ENCODE results near the gene RYR3. TPM values are rescaled to one million over a fixed set of nuclear protein-coding genes. Genes with fewer than 3 reads are reported as not detected.

Gene RYR3
- total RNA-seq, 2 donors from 2014 or later = 9.7 to 9.9 TPM

GRCh38 chr15:33710748-33711147, 400.0 kb downstream of the RYR3 start:
- DNase-seq (ENCODE audit: low spot score) = no peak
- intact Hi-C loops (cut with DNase I) = no loop called here

GRCh38 chr15:33716025-33716424, 405.3 kb downstream of the RYR3 start:
- intact Hi-C loops (cut with DNase I) = no loop called here
- DNase-seq (ENCODE audit: low spot score) = no peak

DNA sequence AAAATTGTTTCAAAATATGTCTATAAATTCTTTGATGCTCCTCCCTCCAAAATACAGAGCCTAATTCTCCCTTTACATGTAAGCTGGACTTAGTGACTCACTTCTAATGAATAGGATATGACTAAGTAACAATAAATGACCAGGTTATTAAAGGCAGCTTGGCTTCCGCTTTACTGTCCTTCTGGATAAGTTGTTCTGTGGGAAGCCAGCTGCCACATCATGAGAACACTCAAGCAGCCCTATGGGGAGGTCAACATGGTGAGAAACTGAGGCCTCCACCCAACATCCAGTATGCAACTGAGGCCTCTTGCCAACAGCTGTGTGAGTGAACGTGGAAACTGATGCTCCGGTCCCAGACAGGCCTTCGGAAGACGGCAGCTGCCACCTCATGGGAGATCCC, 410.2 kb downstream of the RYR3 start:
- intact Hi-C loops (cut with DNase I) = no loop called here
- no peak for DNase-seq (ENCODE audit: low spot score)

GRCh38 chr15:33722005-33722672, 411.4 kb downstream of the RYR3 start:
- DNase-seq (ENCODE audit: low spot score) = no peak
- intact Hi-C loops (cut with DNase I) = no loop called here

DNA sequence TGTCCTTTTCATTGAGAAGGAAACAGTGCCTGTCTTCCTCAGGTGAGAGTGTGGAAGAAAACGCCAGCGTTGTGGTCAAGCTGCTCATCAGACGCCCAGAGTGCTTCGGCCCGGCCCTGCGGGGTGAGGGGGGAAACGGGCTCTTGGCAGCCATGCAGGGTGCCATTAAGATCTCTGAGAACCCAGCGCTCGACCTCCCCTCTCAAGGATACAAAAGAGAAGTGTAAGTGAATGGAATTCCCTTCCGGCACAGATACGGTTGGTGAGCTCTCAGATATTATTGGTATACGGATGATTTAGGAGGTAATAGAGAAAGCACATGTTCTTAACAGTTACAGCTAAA, 411.9 kb downstream of the RYR3 start:
- intact Hi-C loops (cut with DNase I) = no loop called here
- DNase-seq (ENCODE audit: low spot score) = no peak

- intact Hi-C loops (cut with DNase I) = no loop called here
- no peak for DNase-seq (ENCODE audit: low spot score)
Measured at GRCh38 chr15:33724321-33725036, 413.7 kb downstream of the RYR3 start.

DNA sequence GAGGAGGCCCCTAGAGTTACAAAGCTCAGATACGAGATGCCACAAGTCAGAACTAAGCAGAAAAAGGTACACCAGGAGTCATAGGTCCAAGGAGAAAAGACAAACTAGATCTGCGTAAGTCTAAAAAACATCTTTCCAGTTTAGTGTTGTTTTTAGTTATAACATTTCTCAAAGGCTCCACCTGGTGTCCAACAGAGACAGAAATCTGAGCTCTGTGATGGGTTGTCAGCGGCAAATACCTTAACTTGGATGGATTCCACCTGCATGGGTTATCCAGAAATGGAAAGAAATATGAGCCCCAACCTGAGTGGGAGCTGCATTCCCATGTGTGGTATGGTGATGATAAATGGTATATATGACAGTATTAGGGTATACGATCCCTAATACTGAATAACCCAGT, 418.9 kb downstream of the RYR3 start:
- no peak for DNase-seq (ENCODE audit: low spot score)
- intact Hi-C loops (cut with DNase I) = no loop called here

DNA sequence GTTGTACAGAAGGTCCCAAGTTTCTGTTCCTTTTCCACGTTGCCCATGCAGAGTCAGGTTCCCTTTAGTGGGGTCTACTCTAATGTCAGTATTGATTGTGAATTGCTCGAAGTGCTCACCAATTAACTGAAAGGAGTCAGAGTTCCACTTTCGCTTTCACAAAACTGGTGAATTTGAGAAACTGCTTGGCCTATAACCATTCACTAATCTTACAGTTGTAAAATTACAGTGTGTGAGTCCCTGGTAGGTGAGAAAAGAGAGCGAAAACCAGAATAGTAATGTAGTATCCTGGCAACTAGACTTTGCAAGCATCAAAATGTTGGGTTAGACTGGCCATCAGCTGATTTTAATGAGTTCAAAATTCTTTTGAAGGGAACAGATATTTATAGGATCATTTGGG, 420.0 kb downstream of the RYR3 start:
- intact Hi-C loops (cut with DNase I) = no loop called here
- no peak for DNase-seq (ENCODE audit: low spot score)

GRCh38 chr15:33735143-33735542, 424.4 kb downstream of the RYR3 start:
- no peak for DNase-seq (ENCODE audit: low spot score)
- intact Hi-C loops (cut with DNase I) = no loop called here

GRCh38 chr15:33735637-33736247, 425.0 kb downstream of the RYR3 start:
- no peak for DNase-seq (ENCODE audit: low spot score)
- intact Hi-C loops (cut with DNase I) = no loop called here

DNA sequence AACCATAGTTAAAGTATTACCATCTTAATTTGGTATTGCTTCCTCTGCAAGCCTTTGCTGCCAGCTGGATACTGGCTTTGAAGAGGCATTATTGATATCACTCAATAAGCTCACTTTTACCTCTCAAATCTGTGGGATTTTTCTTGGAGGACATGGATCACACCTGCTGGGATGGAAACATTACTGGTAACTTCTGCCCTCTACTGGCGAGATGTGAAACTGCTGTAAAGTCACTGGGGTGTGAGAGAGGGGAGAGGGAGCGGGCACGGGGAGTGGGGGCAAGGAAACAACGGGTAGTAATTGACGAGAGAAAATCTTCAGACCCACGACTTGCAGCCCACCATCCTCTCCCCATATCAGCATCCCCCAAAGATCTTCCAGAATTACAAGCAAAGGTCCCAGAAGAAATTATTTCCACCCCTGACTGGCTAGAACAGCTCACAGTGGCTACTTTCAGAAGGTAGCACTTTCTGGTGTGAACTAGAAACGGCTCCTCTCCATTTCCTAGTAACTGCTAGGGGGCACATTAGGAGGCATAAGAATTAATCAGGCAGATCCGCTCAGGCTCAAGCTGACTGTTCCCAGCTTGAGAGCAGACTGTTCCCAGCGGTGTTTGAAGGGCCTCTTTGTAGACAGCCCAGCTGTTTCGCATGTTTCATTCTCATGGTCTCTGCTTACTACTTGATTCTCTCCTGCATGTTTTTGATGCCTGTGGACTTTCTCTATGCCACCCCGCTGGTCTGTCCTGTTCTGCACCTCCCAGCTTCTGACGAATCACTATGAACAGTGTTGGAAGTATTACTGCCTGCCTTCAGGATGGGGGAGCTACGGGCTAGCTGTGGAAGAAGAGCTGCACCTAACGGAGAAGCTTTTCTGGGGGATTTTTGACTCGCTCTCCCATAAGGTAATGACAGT, 427.2 kb downstream of the RYR3 start:
- intact Hi-C loops (cut with DNase I) = no loop called here
- no peak for DNase-seq (ENCODE audit: low spot score)

DNA sequence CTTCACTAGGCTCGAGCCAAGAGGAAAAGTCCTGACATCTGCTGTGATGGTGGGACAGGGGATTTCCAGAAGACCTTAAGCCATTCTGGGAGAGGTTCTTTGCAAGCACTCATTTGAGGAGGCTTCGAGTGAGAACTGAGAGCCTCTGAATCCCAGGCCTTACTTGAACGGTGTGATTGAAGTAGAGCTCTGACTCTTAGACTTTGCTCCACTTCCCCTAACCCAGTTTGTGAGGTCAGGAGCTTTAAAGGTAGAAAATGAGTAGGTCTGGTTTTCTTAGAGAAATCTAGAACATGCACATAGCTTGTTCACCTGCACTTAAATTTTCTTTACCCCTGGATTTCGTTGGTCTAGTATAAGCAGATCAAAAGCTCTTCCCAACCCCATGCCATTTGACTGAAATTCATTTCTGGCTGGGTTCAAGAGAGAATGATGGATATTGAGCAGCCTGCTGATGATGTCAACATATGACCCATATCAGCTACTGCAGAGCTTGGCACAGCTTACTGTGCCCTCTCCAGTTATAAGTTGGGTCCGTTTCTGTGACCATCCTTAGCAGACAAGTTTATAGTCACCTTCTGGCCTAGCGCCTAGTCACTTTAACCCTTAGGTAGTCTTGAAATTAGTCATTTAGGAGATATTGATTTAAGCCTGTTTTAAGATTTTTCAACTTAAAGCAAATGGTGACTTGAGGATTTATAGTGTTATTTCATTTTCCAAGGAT, 428.3 kb downstream of the RYR3 start:
- intact Hi-C loops (cut with DNase I) = no loop called here
- no peak for DNase-seq (ENCODE audit: low spot score)

- DNase-seq (ENCODE audit: low spot score) = no peak
- intact Hi-C loops (cut with DNase I) = no loop called here
Measured at GRCh38 chr15:33742306-33742705, 431.5 kb downstream of the RYR3 start.

- intact Hi-C loops (cut with DNase I) = no loop called here
- no peak for DNase-seq (ENCODE audit: low spot score)
Measured at GRCh38 chr15:33742800-33743199, 432.0 kb downstream of the RYR3 start.

GRCh38 chr15:33746203-33746602, 435.4 kb downstream of the RYR3 start:
- no peak for DNase-seq (ENCODE audit: low spot score)
- intact Hi-C loops (cut with DNase I) = no loop called here

DNA sequence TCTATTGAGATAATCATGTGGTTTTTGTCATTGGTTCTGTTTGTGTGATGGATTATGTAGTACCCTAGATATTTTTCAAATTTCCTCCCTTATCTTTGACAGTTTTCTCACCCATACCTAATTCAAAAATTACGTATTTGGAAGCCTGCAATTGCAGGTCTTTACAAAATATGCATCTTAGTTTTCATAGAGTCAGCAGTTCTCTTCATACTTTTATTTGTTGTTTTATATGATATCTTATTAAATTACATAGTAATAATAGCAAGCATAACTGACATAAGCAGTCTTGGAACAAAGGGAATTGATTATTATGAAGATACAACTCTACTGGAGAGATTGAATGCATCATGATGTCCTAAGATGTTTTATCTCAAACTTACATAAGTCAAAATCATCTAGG, 442.2 kb downstream of the RYR3 start:
- intact Hi-C loops (cut with DNase I) = no loop called here
- no peak for DNase-seq (ENCODE audit: low spot score)

DNA sequence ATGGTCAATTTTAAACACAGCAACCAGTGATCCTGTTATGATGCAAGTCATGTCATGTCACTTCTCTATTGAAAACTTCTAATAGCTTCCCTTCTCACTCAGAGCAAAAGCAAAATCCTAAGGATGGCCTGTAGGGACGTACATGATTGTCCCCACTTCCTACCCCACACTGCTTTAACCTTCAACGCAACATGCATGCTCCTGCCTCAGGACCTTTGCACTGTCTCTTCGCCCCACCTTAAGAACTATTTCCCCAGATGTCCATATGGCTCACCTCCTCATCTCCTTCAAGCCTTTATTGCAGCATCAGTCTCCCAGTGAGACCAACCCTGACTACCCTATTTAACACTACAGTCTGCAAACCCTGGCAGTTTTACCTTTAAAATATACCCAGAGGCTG, 443.5 kb downstream of the RYR3 start:
- intact Hi-C loops (cut with DNase I) = no loop called here
- no peak for DNase-seq (ENCODE audit: low spot score)

GRCh38 chr15:33756961-33757360, 446.2 kb downstream of the RYR3 start:
- intact Hi-C loops (cut with DNase I) = no loop called here
- DNase-seq (ENCODE audit: low spot score) = no peak

DNA sequence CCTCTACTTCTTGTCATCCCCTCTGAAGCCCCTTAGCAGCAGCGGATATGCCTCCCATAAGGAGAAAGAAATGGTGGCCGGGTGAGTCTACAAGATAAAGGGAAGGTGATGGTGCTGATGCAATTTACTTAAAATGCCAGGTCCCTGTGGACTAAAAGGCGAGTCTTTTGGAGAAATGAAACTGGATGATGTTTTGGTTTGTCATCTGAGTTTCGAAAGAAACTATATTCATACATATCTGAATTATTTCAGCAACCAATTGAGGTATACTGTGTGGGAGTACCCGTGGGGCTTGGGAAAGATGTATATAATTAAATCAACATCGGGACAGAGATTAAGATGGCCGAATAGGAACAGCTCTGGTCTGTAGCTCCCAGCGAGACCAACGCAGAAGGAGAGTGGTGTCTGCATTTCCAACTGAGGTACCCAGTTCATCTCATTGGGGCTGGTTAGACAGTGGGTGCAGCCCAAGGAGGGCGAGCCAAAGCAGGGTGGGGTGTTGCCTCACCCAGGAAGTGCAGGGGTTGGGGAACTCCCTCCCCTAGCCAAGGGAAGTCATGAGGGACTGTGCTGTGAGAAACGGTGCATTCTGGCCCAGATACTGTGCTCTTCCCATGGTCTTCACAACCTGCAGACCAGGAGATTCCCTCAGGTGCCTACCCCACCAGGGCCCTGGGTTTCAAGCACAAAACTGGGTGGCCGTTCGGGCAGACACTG, 446.9 kb downstream of the RYR3 start:
- intact Hi-C loops (cut with DNase I) = no loop called here
- DNase-seq (ENCODE audit: low spot score) = no peak

All from posterior vena cava (tissue), 2 donors.